ENCODE measurements around the gene PRKCA. TPM values are rescaled to one million over a fixed set of nuclear protein-coding genes. Genes with fewer than 3 reads are reported as not detected.

Gene PRKCA
- total and polyA plus RNA-seq, 9 of the 15 experiments (the other 6 are each of a cell fraction or from before 2014, with no cell fraction given), result 3.2 to 33.0 (median 17.8) TPM

DNA sequence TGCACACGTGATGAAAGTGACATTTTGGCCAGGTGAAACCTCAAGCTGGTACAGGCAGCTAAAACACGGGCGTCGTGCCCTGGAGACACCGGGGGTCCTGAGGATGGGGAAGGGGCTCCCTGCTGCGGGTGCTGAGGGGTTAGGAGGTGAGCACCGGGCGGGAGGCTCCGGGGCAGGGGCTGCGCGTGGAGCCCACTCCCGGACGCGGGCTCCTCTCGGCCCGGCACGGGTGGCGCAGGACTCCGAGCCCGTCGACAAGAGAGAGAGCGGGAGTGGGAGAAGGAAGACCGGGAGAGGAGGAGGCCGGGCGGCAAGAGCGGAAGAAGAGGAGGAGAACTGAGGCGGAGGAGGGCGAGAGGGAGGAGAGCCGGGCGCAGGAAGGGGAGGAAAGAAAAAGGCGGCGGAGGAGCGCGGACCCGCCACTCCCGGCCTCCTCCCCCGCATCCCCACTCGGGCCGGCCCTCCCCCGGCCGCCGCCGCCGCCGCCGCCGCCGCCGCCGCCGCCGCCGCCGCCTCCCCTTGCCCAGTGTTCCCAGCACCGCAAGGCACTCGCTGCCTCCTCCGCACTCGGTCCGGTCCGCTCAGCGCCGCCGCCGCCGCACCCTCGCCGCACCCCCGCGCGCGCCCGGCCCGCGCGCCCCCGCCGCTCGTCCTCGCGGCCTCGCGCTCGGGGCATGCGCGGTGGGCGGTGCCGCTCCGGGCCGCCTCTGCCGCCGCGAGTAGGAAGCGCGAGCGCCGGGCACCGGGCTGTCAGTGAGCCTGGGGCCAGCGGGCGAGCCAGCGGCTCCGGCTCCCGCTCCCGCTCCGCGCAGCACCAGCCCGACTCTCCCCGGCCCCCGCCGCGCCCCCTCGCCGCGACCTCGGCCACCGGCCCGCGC lies at the start of gene PRKCA (continued):
- TF ChIP-seq, protein P1, sequence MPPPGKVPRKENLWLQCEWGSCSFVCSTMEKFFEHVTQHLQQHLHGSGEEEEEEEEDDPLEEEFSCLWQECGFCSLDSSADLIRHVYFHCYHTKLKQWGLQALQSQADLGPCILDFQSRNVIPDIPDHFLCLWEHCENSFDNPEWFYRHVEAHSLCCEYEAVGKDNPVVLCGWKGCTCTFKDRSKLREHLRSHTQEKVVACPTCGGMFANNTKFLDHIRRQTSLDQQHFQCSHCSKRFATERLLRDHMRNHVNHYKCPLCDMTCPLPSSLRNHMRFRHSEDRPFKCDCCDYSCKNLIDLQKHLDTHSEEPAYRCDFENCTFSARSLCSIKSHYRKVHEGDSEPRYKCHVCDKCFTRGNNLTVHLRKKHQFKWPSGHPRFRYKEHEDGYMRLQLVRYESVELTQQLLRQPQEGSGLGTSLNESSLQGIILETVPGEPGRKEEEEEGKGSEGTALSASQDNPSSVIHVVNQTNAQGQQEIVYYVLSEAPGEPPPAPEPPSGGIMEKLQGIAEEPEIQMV (tag; conservative IDR thresholded peaks at IDR 0.05; ENCODE audit: low read depth), result no peak
- TF ChIP-seq POLR3G (IDR thresholded peaks at IDR 0.05; ENCODE audit: extremely low read depth, insufficient read length, insufficient replicate concordance), result no peak
- TF ChIP-seq, protein P2, sequence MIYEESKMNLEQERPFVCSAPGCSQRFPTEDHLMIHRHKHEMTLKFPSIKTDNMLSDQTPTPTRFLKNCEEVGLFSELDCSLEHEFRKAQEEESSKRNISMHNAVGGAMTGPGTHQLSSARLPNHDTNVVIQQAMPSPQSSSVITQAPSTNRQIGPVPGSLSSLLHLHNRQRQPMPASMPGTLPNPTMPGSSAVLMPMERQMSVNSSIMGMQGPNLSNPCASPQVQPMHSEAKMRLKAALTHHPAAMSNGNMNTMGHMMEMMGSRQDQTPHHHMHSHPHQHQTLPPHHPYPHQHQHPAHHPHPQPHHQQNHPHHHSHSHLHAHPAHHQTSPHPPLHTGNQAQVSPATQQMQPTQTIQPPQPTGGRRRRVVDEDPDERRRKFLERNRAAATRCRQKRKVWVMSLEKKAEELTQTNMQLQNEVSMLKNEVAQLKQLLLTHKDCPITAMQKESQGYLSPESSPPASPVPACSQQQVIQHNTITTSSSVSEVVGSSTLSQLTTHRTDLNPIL (CRISPR knock-in tag; IDR thresholded peaks at IDR 0.05), result no peak
- no peak for TF ChIP-seq TAF7 (tag; IDR thresholded peaks at IDR 0.05)
- no peak for TF ChIP-seq MEIS2 (IDR thresholded peaks at IDR 0.05; ENCODE audit: partially characterized antibody)
- TF ChIP-seq ZNF347 (CRISPR knock-in tag; IDR thresholded peaks at IDR 0.05; ENCODE audit: low read depth), result no peak
- peak; percentile 46; the same call in 1 of the 2 replicates for TF ChIP-seq CTBP1 (IDR thresholded peaks at IDR 0.05; ENCODE audit: borderline replicate concordance)
- TF ChIP-seq PHTF2 (CRISPR knock-in tag; IDR thresholded peaks at IDR 0.05), result no peak
- TF ChIP-seq BRD9 (IDR thresholded peaks at IDR 0.05; ENCODE audit: low read depth, partially characterized antibody), result no peak
- TF ChIP-seq ZKSCAN8 (CRISPR knock-in tag; IDR thresholded peaks at IDR 0.05), result no peak
- TF ChIP-seq ESRRB (CRISPR knock-in tag; IDR thresholded peaks at IDR 0.05; ENCODE audit: borderline replicate concordance), result no peak
- TF ChIP-seq MYNN (IDR thresholded peaks at IDR 0.05), result no peak
- TF ChIP-seq MYNN (CRISPR knock-in tag; IDR thresholded peaks at IDR 0.05), result no peak
- TF ChIP-seq PHF21A (IDR thresholded peaks at IDR 0.05; ENCODE audit: borderline replicate concordance, low read depth), result no peak
- no peak; the same call in 1 of the 2 replicates for TF ChIP-seq ZFX (CRISPR knock-in tag; IDR thresholded peaks at IDR 0.05)
- no peak for TF ChIP-seq HDGF (IDR thresholded peaks at IDR 0.05)
- TF ChIP-seq, protein P3, sequence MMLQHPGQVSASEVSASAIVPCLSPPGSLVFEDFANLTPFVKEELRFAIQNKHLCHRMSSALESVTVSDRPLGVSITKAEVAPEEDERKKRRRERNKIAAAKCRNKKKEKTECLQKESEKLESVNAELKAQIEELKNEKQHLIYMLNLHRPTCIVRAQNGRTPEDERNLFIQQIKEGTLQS (IDR thresholded peaks at IDR 0.05), result no peak
- TF ChIP-seq, protein P3 (CRISPR knock-in tag; conservative IDR thresholded peaks at IDR 0.05), result no peak
- no peak for TF ChIP-seq PHB2 (IDR thresholded peaks at IDR 0.05; ENCODE audit: low read depth)
- TF ChIP-seq SMC3 (conservative IDR thresholded peaks at IDR 0.05; ENCODE audit: insufficient read depth, low read depth, low read length), result no peak
- peak; percentile 51; the same call in 1 of the 2 replicates for TF ChIP-seq EGR1 (conservative IDR thresholded peaks at IDR 0.05)
- TF ChIP-seq TGIF2 (CRISPR knock-in tag; IDR thresholded peaks at IDR 0.05), result no peak
- no peak for TF ChIP-seq NFE2L1 (tag; IDR thresholded peaks at IDR 0.05; ENCODE audit: borderline replicate concordance, low read depth)
- TF ChIP-seq TFAM (CRISPR knock-in tag; conservative IDR thresholded peaks at IDR 0.05), result no peak
- no peak for TF ChIP-seq KLF10 (CRISPR knock-in tag; IDR thresholded peaks at IDR 0.05)

Data from K562 (cell line).